Pancreas (tissue), 10 donors: ENCODE measurements around the gene ACOXL. TPM values are rescaled to one million over a fixed set of nuclear protein-coding genes. Genes with fewer than 3 reads are reported as not detected.

Experiments used
- ATAC-seq, 4 donors: fragments of 200-7000 bp; cut with Tn5 transposase; one replicate each; pipeline versions ENCODE4 v1.8.0 to v1.9.1; 2020; ENCODE audit warnings: mild to moderate bottlenecking in 4 of 4, moderate library complexity in 4 of 4
- DNase-seq, 6 donors: peaks; one replicate each; pipeline ENCODE4 v3.0.0-alpha.2; 2020
- FAIRE-seq: peaks from 2 replicates; lab custom pipeline; 2012; peaks lifted over from hg19 to GRCh38; lab: Jason Lieb, UNC
- H3K27ac ChIP-seq, 4 donors: fragments of 200-600 bp; sonication (generic); 1 replicate in 3 of 4; 2 replicates in 1 of 4; pipeline versions ENCODE4 v1.5.0 to v1.8.0; 2020
- H3K27me3 ChIP-seq, 4 donors: fragments of 200-600 bp; one replicate each; pipeline ENCODE4 v1.8.0; 2021
- H3K36me3 ChIP-seq, 3 donors: fragments of 200-600 bp; sonication (generic) in 1 of 3; one replicate each; pipeline versions ENCODE4 v1.5.0 to v1.8.0; 2020 to 2021
- H3K4me1 ChIP-seq, 3 donors: fragments of 200-600 bp; one replicate each; pipeline ENCODE4 v1.8.0; 2021
- H3K4me3 ChIP-seq, 4 donors: fragments of 200-600 bp; sonication (generic) in 2 of 4; one replicate each; pipeline versions ENCODE4 v1.5.0 to v1.8.0; 2020 to 2021
- H3K9me3 ChIP-seq, 4 donors: fragments of 200-600 bp; one replicate each; pipeline ENCODE4 v1.8.0; 2021
- CTCF ChIP-seq, 4 donors: fragments of 200-600 bp; sonication (generic) in 3 of 4; IDR thresholded peaks; one replicate each; pipeline versions ENCODE4 v1.5.0 to v1.8.0; 2021; ENCODE audit warnings: antibody characterized with exemption in 4 of 4
- WGBS, 2 donors: extraction: QIAGEN DNeasy Blood & Tissue Kit; methylation state at CpG; one replicate each; pipeline ENCODE4 v1.1.7; 2013; 5-methylcytosine and 5-hydroxymethylcytosine counted together
- intact Hi-C, 3 donors: fragments of 100-400 bp; cut with DNase I; formaldehyde crosslinking; loops; one replicate each; pipeline versions ENCODE4 v1.11.1 to v1.14.2; 2022
- polyA plus RNA-seq, 2 donors: library from polyadenylated mRNA; stranded (reverse); fragments of 200-250 nt; gene quantifications; one replicate each; pipeline ENCODE4 v1.2.3, GENCODE V29; 2013
- total RNA-seq, 6 donors: library from RNA; stranded (reverse); fragmentation: NEBNext Ultra II Directional in 4 of 6; extraction: Animal tissue kit (Norgen Biotek cat#: 25700) in 4 of 6; gene quantifications; one replicate each; pipeline versions ENCODE4 v1.2.1 to v1.2.4, GENCODE V29; 2021 to 2023
- donor health status: healthy with polysubstance abuse.
- donor health status: DM: no; HTN: no; CAD: no; lungs with moderate emphysema.
- donor health status: DM: no; HTN: no; CAD: no.
- donor health status: control.
- donor health status: control.
- donor health status: Bipolar disorder and iron deficiency.
- donor health status: DM: yes; HTN: yes; CAD: no.
- donor health status: DM: no; HTN: no; CAD: no.
- donor health status: DM: no; HTN: no; CAD: no.
- donor health status: DM: yes; HTN: yes; CAD: no.

The ACOXL gene
- total and polyA plus RNA-seq, 8 donors, result 0.06 to 0.75 (median 0.21) TPM; not detected in 2

GRCh38 chr2:110837446-110838409, 105.4 kb downstream of the ACOXL start:
- DNase-seq, result no peak
- intact Hi-C loops, result no loop called here
- H3K4me1 ChIP-seq, result no peaks in the 10 kb centered on the region
- no peak overlapping the region for H3K27ac ChIP-seq
- WGBS, 2 donors, result 74 to 83% methylated on average over 13 of the region's 13 CpGs
- TF ChIP-seq CTCF (IDR thresholded peaks at IDR 0.05), result no peak
- no peak overlapping the region for H3K4me3 ChIP-seq
- no peaks in the 10 kb centered on the region for H3K9me3 ChIP-seq
- H3K27me3 ChIP-seq, result no peaks in the 10 kb centered on the region
- no peak for ATAC-seq
- no peaks in the 10 kb centered on the region for H3K36me3 ChIP-seq
- FAIRE-seq, result no peak

GRCh38 chr2:110838657-110839384, 106.4 kb downstream of the ACOXL start:
- Histone ChIP-seq H3K4me3 (no peak overlapping the region), H3K9me3 (no peaks in the 10 kb centered on the region), H3K27me3 (no peaks in the 10 kb centered on the region), H3K4me1 (no peaks in the 10 kb centered on the region), H3K36me3 (no peaks in the 10 kb centered on the region), H3K27ac (no peak overlapping the region)
- ATAC-seq, result no peak
- TF ChIP-seq CTCF (IDR thresholded peaks at IDR 0.05), result no peak
- FAIRE-seq, result no peak
- intact Hi-C loops, result no loop called here
- DNase-seq, result no peak
- 57% methylated on average over 5 of the region's 5 CpGs for WGBS, 2 donors

- DNase-seq (no peak), ATAC-seq (no peak), FAIRE-seq (no peak)
- no peaks in the 10 kb centered on the region for H3K36me3 ChIP-seq
- no peaks in the 10 kb centered on the region for H3K9me3 ChIP-seq
- intact Hi-C loops, result no loop called here
- H3K27ac ChIP-seq, result no peak overlapping the region
- no peaks in the 10 kb centered on the region for H3K27me3 ChIP-seq
- no peaks in the 10 kb centered on the region for H3K4me1 ChIP-seq
- whole genome bisulfite sequencing, 2 donors, result 70 to 79% methylated on average over 2 of the region's 2 CpGs
- TF ChIP-seq CTCF (IDR thresholded peaks at IDR 0.05), result no peak
- H3K4me3 ChIP-seq, result no peak overlapping the region
Measured at GRCh38 chr2:110840508-110840907, 108.1 kb downstream of the ACOXL start.

GRCh38 chr2:110842048-110842447, 109.7 kb downstream of the ACOXL start:
- WGBS, 2 donors, result 57 to 67% methylated on average over 3 of the region's 3 CpGs
- no peak overlapping the region for H3K27ac ChIP-seq

More at GRCh38 chr2:110842048-110842447, 109.7 kb downstream of the ACOXL start:
- no peak for FAIRE-seq
- intact Hi-C loops, result no loop called here
- Histone ChIP-seq H3K36me3 (no peaks in the 10 kb centered on the region), H3K9me3 (no peaks in the 10 kb centered on the region), H3K4me1 (no peaks in the 10 kb centered on the region), H3K27me3 (no peaks in the 10 kb centered on the region), H3K4me3 (no peak overlapping the region)
- no peak for ATAC-seq
- no peak for DNase-seq
- no peak for TF ChIP-seq CTCF (IDR thresholded peaks at IDR 0.05)
